HepG2 (cell line): ENCODE data around the gene SHISAL1.

ENCODE experiments used
- CEBPB ChIP-seq: IDR thresholded peaks from 2 replicates; pipeline ENCODE4 v1.6.1; 2011; ENCODE audit warnings: low read depth, low read length, improper control_type of control experiment, borderline replicate concordance
- NBN ChIP-seq: fragments of 450-650 bp; conservative IDR thresholded peaks from 2 replicates; pipeline ENCODE4 v1.6.1; 2017
- NFE2L2 ChIP-seq: fragments of 150-350 bp; IDR thresholded peaks from 2 replicates; pipeline ENCODE4 v1.6.1; 2014; ENCODE audit warnings: low read length
- POLR2AphosphoS5 ChIP-seq: IDR thresholded peaks from 2 replicates; pipeline ENCODE4 v1.6.1; 2012; ENCODE audit warnings: low read depth, low read length
- PTBP1 ChIP-seq: fragments of 200-400 bp; formaldehyde crosslinking; IDR thresholded peaks from 2 replicates; pipeline ENCODE4 v1.6.1; 2018; ENCODE audit warnings: low read length, low read depth; ENCODE audit not compliant: poor library complexity, severe bottlenecking
- ZNF333 ChIP-seq: sonication (generic); formaldehyde crosslinking; IDR thresholded peaks from 2 replicates; pipeline ENCODE4 v1.4.0; 2020; ENCODE audit warnings: mild to moderate bottlenecking, missing genetic modification reagents, borderline replicate concordance
- ZNF530 ChIP-seq: sonication (generic); formaldehyde crosslinking; IDR thresholded peaks from 2 replicates; pipeline ENCODE4 v1.5.0; 2020; ENCODE audit warnings: low read depth, mild to moderate bottlenecking, missing genetic modification reagents
- ZNF562 ChIP-seq: sonication (generic); formaldehyde crosslinking; IDR thresholded peaks from 2 replicates; pipeline ENCODE4 v1.8.0; 2022; ENCODE audit warnings: missing genetic modification reagents, borderline replicate concordance
- ZNF83 ChIP-seq: sonication (generic); formaldehyde crosslinking; IDR thresholded peaks from 2 replicates; pipeline ENCODE4 v1.4.0; 2020; ENCODE audit warnings: missing genetic modification reagents, mild to moderate bottlenecking, borderline replicate concordance
- TF ChIP-seq, protein P1 (sequence below): sonication (generic); formaldehyde crosslinking; IDR thresholded peaks from 2 replicates; pipeline ENCODE4 v1.4.0; 2020; ENCODE audit warnings: missing genetic modification reagents; ENCODE audit errors: not compliant biosample characterization
- TF ChIP-seq, protein P2 (sequence below): sonication (generic); formaldehyde crosslinking; IDR thresholded peaks from 2 replicates; pipeline ENCODE4 v1.8.1; 2022; ENCODE audit warnings: mild to moderate bottlenecking, missing genetic modification reagents
- TF ChIP-seq, protein P3 (sequence below): sonication (generic); formaldehyde crosslinking; IDR thresholded peaks from 2 replicates; pipeline ENCODE4 v1.4.0; 2020; ENCODE audit warnings: missing genetic modification reagents, borderline replicate concordance
- TF ChIP-seq, protein P4 (sequence below): sonication (generic); formaldehyde crosslinking; IDR thresholded peaks from 2 replicates; pipeline ENCODE4 v1.5.0; 2020; ENCODE audit warnings: mild to moderate bottlenecking, missing genetic modification reagents, moderate library complexity

DNA sequence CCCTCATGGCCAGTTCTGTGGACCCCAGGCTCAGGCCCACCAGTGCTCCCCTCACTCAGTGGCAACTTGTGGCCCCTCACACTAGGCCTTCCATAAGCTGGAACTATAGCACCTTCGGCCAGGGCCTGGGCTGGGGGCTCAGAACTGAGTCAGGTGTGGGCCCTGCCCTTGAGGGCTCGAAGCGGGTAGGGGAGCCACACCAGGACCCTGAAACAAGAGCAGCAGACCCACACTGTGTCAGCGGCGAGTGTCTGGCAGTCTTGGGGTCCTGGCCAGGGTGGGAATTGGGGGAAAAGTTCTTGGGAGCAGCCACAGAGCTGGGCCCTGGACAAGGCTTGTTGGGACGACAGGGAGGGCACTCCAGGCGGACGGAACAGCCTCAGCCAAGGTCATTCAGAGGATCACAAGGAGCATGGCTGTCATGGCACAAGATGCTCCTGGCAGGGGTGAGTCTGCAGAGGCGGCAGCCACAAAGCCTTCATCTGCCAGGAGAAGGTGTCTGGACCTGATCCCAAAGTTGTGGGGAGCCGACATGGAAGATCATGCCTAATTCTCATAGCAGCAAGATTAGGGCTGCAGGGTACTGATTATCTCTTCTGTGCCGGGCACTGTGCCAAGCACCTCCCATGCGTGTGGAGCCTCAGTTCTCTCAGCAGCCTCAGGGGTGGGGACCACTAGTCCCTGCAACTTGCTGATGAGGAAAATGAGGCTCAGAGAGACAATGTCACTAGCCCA is 50.7 kb downstream of the SHISAL1 start:
- TF ChIP-seq, protein P1, sequence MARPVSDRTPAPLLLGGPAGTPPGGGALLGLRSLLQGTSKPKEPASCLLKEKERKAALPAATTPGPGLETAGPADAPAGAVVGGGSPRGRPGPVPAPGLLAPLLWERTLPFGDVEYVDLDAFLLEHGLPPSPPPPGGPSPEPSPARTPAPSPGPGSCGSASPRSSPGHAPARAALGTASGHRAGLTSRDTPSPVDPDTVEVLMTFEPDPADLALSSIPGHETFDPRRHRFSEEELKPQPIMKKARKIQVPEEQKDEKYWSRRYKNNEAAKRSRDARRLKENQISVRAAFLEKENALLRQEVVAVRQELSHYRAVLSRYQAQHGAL (CRISPR knock-in tag): no peak
- TF ChIP-seq ZNF562 (CRISPR knock-in tag) (no peak), NFE2L2 (no peak), ZNF530 (CRISPR knock-in tag) (no peak), POLR2AphosphoS5 (no peak), NBN (no peak), ZNF83 (CRISPR knock-in tag) (no peak), CEBPB (no peak), ZNF333 (no peak), PTBP1 (no peak)
- TF ChIP-seq, protein P2, sequence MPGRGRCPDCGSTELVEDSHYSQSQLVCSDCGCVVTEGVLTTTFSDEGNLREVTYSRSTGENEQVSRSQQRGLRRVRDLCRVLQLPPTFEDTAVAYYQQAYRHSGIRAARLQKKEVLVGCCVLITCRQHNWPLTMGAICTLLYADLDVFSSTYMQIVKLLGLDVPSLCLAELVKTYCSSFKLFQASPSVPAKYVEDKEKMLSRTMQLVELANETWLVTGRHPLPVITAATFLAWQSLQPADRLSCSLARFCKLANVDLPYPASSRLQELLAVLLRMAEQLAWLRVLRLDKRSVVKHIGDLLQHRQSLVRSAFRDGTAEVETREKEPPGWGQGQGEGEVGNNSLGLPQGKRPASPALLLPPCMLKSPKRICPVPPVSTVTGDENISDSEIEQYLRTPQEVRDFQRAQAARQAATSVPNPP (CRISPR knock-in tag): no peak
- TF ChIP-seq, protein P3, sequence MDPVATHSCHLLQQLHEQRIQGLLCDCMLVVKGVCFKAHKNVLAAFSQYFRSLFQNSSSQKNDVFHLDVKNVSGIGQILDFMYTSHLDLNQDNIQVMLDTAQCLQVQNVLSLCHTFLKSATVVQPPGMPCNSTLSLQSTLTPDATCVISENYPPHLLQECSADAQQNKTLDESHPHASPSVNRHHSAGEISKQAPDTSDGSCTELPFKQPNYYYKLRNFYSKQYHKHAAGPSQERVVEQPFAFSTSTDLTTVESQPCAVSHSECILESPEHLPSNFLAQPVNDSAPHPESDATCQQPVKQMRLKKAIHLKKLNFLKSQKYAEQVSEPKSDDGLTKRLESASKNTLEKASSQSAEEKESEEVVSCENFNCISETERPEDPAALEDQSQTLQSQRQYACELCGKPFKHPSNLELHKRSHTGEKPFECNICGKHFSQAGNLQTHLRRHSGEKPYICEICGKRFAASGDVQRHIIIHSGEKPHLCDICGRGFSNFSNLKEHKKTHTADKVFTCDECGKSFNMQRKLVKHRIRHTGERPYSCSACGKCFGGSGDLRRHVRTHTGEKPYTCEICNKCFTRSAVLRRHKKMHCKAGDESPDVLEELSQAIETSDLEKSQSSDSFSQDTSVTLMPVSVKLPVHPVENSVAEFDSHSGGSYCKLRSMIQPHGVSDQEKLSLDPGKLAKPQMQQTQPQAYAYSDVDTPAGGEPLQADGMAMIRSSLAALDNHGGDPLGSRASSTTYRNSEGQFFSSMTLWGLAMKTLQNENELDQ (CRISPR knock-in tag): no peak
- TF ChIP-seq, protein P4, sequence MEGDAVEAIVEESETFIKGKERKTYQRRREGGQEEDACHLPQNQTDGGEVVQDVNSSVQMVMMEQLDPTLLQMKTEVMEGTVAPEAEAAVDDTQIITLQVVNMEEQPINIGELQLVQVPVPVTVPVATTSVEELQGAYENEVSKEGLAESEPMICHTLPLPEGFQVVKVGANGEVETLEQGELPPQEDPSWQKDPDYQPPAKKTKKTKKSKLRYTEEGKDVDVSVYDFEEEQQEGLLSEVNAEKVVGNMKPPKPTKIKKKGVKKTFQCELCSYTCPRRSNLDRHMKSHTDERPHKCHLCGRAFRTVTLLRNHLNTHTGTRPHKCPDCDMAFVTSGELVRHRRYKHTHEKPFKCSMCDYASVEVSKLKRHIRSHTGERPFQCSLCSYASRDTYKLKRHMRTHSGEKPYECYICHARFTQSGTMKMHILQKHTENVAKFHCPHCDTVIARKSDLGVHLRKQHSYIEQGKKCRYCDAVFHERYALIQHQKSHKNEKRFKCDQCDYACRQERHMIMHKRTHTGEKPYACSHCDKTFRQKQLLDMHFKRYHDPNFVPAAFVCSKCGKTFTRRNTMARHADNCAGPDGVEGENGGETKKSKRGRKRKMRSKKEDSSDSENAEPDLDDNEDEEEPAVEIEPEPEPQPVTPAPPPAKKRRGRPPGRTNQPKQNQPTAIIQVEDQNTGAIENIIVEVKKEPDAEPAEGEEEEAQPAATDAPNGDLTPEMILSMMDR (CRISPR knock-in tag): no peak
